Measurements from ENCODE around the gene GNAQ. TPM values are rescaled to one million over a fixed set of nuclear protein-coding genes. Genes with fewer than 3 reads are reported as not detected.

GNAQ gene
- total and polyA plus RNA-seq, 2 of the 13 experiments (the other 11 are each of a cell fraction or from before 2014, with no cell fraction given) = 16.5 to 17.7 TPM

- WGBS (ENCODE audit: low lambda C conversion rate) = 86% methylated on average over 9 of the region's 9 CpGs
- H3K4me2 ChIP-seq (ENCODE audit: low read depth, low read length) = peak overlapping the region; percentile 54
- intact Hi-C loops (cut with micrococcal nuclease; ENCODE audit: unreplicated experiment) = loop anchor here (2.0 kb wide), 1 partner anchor 17 kb away; no protein-coding TSS in a partner anchor
- no peak overlapping the region for H3K9ac ChIP-seq (ENCODE audit: insufficient read depth, low read depth, low read length)
- H2AFZ ChIP-seq (ENCODE audit: low read length) = no peak overlapping the region
- H3K79me2 ChIP-seq (ENCODE audit: insufficient read depth, low read length) = peaks cover 62% of the 10 kb centered on the region
- H3K4me1 ChIP-seq (ENCODE audit: insufficient read depth, low read length) = peaks cover 77% of the 10 kb centered on the region
- no peaks in the 10 kb centered on the region for H3K27me3 ChIP-seq (ENCODE audit: control insufficient read depth in 1 of 2, insufficient read depth in 2 of 2, low read length in 2 of 2)
- no peak overlapping the region for H3K27ac ChIP-seq (ENCODE audit: extremely low read length, insufficient read depth, low read length)
- FAIRE-seq = no peak
- no peak overlapping the region for H3K4me3 ChIP-seq (replicated peaks in 1 of 3; ENCODE audit: insufficient read depth in 1 of 3, low read depth in 2 of 3, low read length in 3 of 3)
- no peak for DNase-seq (ENCODE audit: low spot score)
- in situ Hi-C loops (cut with HindIII; ENCODE audit: extremely low pct_ligation_motif_present, low pct_unique_long_range_greater_than_20kb) = no loop called here
- peaks cover 10% of the 10 kb centered on the region; the same call in 1 of the 2 replicates for H4K20me1 ChIP-seq (ENCODE audit: insufficient read depth, low read length)
- no peaks in the 10 kb centered on the region for H3K36me3 ChIP-seq (replicated peaks in 1 of 2; ENCODE audit: control insufficient read depth in 1 of 2, insufficient read depth in 2 of 2, low read length in 2 of 2)
- no peak for ATAC-seq
- POLR2A ChIA-PET = no interaction called here
- H3K9me3 ChIP-seq (ENCODE audit: low read length) = no peaks in the 10 kb centered on the region
- CTCF ChIA-PET (ENCODE audit: low intra/inter-chr PET ratio, low total read pairs) = no interaction called here
- BruUV-seq (replicated peaks) = no TSS peak
- no peak for TF ChIP-seq JDP2 (CRISPR knock-in tag; IDR thresholded peaks at IDR 0.05; ENCODE audit: borderline replicate concordance)
- no peak for TF ChIP-seq CERS6 (CRISPR knock-in tag; IDR thresholded peaks at IDR 0.05)
- no peak for TF ChIP-seq ZNF839 (CRISPR knock-in tag; IDR thresholded peaks at IDR 0.05; ENCODE audit: borderline replicate concordance)
- TF ChIP-seq ZNF556 (CRISPR knock-in tag; IDR thresholded peaks at IDR 0.05; ENCODE audit: borderline replicate concordance) = no peak
- TF ChIP-seq HHEX (CRISPR knock-in tag; IDR thresholded peaks at IDR 0.05) = no peak
- TF ChIP-seq THRA (CRISPR knock-in tag; IDR thresholded peaks at IDR 0.05; ENCODE audit: borderline replicate concordance) = no peak
- TF ChIP-seq, protein P1, sequence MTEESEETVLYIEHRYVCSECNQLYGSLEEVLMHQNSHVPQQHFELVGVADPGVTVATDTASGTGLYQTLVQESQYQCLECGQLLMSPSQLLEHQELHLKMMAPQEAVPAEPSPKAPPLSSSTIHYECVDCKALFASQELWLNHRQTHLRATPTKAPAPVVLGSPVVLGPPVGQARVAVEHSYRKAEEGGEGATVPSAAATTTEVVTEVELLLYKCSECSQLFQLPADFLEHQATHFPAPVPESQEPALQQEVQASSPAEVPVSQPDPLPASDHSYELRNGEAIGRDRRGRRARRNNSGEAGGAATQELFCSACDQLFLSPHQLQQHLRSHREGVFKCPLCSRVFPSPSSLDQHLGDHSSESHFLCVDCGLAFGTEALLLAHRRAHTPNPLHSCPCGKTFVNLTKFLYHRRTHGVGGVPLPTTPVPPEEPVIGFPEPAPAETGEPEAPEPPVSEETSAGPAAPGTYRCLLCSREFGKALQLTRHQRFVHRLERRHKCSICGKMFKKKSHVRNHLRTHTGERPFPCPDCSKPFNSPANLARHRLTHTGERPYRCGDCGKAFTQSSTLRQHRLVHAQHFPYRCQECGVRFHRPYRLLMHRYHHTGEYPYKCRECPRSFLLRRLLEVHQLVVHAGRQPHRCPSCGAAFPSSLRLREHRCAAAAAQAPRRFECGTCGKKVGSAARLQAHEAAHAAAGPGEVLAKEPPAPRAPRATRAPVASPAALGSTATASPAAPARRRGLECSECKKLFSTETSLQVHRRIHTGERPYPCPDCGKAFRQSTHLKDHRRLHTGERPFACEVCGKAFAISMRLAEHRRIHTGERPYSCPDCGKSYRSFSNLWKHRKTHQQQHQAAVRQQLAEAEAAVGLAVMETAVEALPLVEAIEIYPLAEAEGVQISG (CRISPR knock-in tag; IDR thresholded peaks at IDR 0.05) = no peak
- TF ChIP-seq GZF1 (CRISPR knock-in tag; IDR thresholded peaks at IDR 0.05) = no peak
- TF ChIP-seq, protein P2, sequence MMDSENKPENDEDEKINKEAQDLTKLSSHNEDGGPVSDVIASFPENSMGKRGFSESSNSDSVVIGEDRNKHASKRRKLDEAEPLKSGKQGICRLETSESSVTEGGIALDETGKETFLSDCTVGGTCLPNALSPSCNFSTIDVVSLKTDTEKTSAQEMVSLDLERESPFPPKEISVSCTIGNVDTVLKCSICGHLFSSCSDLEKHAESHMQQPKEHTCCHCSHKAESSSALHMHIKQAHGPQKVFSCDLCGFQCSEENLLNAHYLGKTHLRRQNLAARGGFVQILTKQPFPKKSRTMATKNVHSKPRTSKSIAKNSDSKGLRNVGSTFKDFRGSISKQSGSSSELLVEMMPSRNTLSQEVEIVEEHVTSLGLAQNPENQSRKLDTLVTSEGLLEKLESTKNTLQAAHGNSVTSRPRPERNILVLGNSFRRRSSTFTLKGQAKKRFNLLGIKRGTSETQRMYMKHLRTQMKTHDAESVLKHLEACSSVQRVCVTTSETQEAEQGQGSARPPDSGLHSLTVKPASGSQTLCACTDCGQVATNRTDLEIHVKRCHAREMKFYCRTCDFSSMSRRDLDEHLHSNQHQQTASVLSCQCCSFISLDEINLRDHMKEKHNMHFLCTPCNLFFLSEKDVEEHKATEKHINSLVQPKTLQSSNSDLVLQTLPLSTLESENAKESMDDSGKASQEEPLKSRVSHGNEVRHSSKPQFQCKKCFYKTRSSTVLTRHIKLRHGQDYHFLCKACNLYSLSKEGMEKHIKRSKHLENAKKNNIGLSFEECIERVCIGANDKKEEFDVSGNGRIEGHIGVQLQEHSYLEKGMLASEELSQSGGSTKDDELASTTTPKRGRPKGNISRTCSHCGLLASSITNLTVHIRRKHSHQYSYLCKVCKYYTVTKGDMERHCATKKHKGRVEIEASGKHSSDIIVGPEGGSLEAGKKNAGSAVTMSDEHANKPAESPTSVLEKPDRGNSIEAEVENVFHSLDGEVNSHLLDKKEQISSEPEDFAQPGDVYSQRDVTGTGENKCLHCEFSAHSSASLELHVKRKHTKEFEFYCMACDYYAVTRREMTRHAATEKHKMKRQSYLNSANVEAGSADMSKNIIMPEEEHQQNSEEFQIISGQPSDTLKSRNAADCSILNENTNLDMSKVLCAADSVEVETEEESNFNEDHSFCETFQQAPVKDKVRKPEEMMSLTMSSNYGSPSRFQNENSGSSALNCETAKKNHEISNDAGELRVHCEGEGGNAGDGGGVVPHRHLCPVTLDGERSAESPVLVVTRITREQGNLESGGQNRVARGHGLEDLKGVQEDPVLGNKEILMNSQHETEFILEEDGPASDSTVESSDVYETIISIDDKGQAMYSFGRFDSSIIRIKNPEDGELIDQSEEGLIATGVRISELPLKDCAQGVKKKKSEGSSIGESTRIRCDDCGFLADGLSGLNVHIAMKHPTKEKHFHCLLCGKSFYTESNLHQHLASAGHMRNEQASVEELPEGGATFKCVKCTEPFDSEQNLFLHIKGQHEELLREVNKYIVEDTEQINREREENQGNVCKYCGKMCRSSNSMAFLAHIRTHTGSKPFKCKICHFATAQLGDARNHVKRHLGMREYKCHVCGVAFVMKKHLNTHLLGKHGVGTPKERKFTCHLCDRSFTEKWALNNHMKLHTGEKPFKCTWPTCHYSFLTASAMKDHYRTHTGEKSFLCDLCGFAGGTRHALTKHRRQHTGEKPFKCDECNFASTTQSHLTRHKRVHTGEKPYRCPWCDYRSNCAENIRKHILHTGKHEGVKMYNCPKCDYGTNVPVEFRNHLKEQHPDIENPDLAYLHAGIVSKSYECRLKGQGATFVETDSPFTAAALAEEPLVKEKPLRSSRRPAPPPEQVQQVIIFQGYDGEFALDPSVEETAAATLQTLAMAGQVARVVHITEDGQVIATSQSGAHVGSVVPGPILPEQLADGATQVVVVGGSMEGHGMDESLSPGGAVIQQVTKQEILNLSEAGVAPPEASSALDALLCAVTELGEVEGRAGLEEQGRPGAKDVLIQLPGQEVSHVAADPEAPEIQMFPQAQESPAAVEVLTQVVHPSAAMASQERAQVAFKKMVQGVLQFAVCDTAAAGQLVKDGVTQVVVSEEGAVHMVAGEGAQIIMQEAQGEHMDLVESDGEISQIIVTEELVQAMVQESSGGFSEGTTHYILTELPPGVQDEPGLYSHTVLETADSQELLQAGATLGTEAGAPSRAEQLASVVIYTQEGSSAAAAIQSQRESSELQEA (CRISPR knock-in tag; IDR thresholded peaks at IDR 0.05; ENCODE audit: not compliant biosample characterization) = no peak
Observed at GRCh38 chr9:78005231-78006002, 26.2 kb downstream of the GNAQ start.

All from HepG2 (cell line).